PC-9 (cell line): ENCODE results near the gene CBLN3. TPM values are rescaled to one million over a fixed set of nuclear protein-coding genes. Genes with fewer than 3 reads are reported as not detected.

Source experiments
- BruUV-seq: library from RNA; stranded (reverse); fragments of 400-500 nt; replicated peaks from 2 replicates; lab custom pipeline; 2021; lab: Mats Ljungman, UMichigan
- CTCF ChIA-PET: fragments of 300-600 bp; sonication (Branson Sonifier 250); formaldehyde crosslinking; loops from one replicate; lab custom pipeline; 2022; ENCODE audit warnings: antibody characterized with exemption; lab: Charles Lee
- POLR2A ChIA-PET: fragments of 300-600 bp; sonication (Branson Sonifier 250); formaldehyde crosslinking; loops from one replicate; lab custom pipeline; 2022; ENCODE audit warnings: antibody characterized with exemption; ENCODE audit not compliant: unreplicated experiment; lab: Charles Lee
- DNase-seq, 2 experiments: peaks; one replicate each; pipeline versions ENCODE4 v3.0.0 to v3.0.0-alpha.2; 2015 to 2022; ENCODE audit warnings: mixed read lengths in 1 of 2
- H2AFZ ChIP-seq: fragments of 200-600 bp; sonication (generic); 2 replicates; pipeline ENCODE4 v1.8.1; 2017; ENCODE audit warnings: antibody characterized with exemption
- H3F3A ChIP-seq: fragments of 200-600 bp; sonication (generic); 2 replicates; pipeline ENCODE4 v1.8.1; 2017; ENCODE audit warnings: antibody characterized with exemption, mild to moderate bottlenecking, low read depth; ENCODE audit not compliant: insufficient read depth
- H3K27ac ChIP-seq: fragments of 200-600 bp; sonication (generic); 2 replicates; pipeline ENCODE4 v1.6.1; 2016; ENCODE audit warnings: mixed run types
- H3K27me3 ChIP-seq: fragments of 200-600 bp; sonication (generic); 2 replicates; pipeline ENCODE4 v1.6.1; 2016; ENCODE audit warnings: low read depth, mixed run types; ENCODE audit not compliant: insufficient read depth
- H3K36me3 ChIP-seq: fragments of 200-600 bp; sonication (generic); 2 replicates; pipeline ENCODE4 v1.6.1; 2016; ENCODE audit warnings: low read depth, mixed run types
- H3K4me1 ChIP-seq: fragments of 200-600 bp; sonication (generic); replicated peaks from 2 replicates; pipeline ENCODE4 v1.6.1; 2016; ENCODE audit warnings: mixed run types; ENCODE audit not compliant: insufficient read depth
- H3K4me2 ChIP-seq: fragments of 200-600 bp; sonication (generic); 2 replicates; pipeline ENCODE4 v1.6.1; 2017; ENCODE audit warnings: mixed run types
- H3K4me3 ChIP-seq: fragments of 200-600 bp; sonication (generic); 2 replicates; pipeline ENCODE4 v1.6.1; 2016; ENCODE audit warnings: mixed run types
- H3K79me2 ChIP-seq: fragments of 200-600 bp; sonication (generic); 2 replicates; pipeline ENCODE4 v1.6.1; 2017; ENCODE audit warnings: low read depth, mixed run types
- H3K9me2 ChIP-seq: fragments of 200-600 bp; sonication (generic); 2 replicates; pipeline ENCODE4 v1.8.1; 2017; ENCODE audit warnings: mild to moderate bottlenecking; ENCODE audit not compliant: insufficient read depth
- H3K9me3 ChIP-seq: fragments of 200-600 bp; sonication (generic); 2 replicates; pipeline ENCODE4 v1.8.1; 2016; ENCODE audit warnings: low read depth; ENCODE audit not compliant: insufficient read depth
- H4K20me1 ChIP-seq: fragments of 200-600 bp; sonication (generic); 2 replicates; pipeline ENCODE4 v1.8.1; 2017; ENCODE audit not compliant: insufficient read depth
- CTCF ChIP-seq: fragments of 200-600 bp; sonication (generic); conservative IDR thresholded peaks from 2 replicates; pipeline ENCODE4 v1.6.1; 2017; ENCODE audit warnings: mixed run types, antibody characterized with exemption, mild to moderate bottlenecking, moderate library complexity
- EZH2 ChIP-seq: fragments of 200-600 bp; sonication (generic); IDR thresholded peaks from 2 replicates; pipeline ENCODE4 v1.8.0; 2017; ENCODE audit warnings: antibody characterized with exemption, low read depth
- intact Hi-C: fragments of 100-400 bp; cut with micrococcal nuclease; formaldehyde crosslinking; loops from one replicate; pipeline ENCODE4 v1.10.0; 2022; ENCODE audit not compliant: unreplicated experiment
- total RNA-seq: library from RNA; stranded (reverse); gene quantifications from 2 replicates; pipeline ENCODE4 v1.2.3, GENCODE V29; 2021

The CBLN3 gene
- total RNA-seq, 1 experiment from 2014 or later = 8.3 TPM

DNA sequence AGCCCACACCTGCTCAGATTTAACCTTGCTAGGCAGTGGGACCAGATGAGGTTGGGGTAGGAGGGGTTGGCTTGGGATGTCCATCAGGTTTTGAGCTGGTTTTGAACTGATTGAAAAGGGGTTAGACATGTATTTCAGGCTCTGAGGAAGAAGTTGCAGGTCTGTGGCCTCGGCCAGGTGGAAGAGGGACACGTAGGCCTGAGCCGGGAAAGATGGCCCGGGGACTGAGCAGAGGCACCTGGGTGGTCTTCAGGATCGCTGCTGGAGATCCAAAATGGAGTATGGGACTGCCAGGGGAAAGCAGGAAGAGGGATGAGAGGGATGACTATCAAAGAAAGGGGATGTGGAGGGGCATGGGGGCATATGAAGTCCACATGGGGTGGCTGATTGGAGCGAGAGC, 23.1 kb downstream of the CBLN3 start:
- Histone ChIP-seq H3K9me3 (no peaks in the 10 kb centered on the region), H3K27me3 (no peaks in the 10 kb centered on the region), H3K4me3 (no peak overlapping the region), H3F3A (no peaks in the 10 kb centered on the region), H3K9me2 (no peaks in the 10 kb centered on the region), H3K27ac (no peak overlapping the region), H3K4me2 (no peak overlapping the region), H3K79me2 (no peaks in the 10 kb centered on the region), H3K4me1 (no peaks in the 10 kb centered on the region), H3K36me3 (no peaks in the 10 kb centered on the region), H4K20me1 (no peaks in the 10 kb centered on the region), H2AFZ (no peak overlapping the region)
- no peak for DNase-seq
- TF ChIP-seq CTCF = no peak
- no peak for TF ChIP-seq EZH2
- BruUV-seq = no TSS peak
- CTCF ChIA-PET = interaction anchor here (0.7 kb wide), 1 partner anchor 8 kb away, joined by 3 read pairs; the partner anchor contains the start of gene NYNRIN
- POLR2A ChIA-PET = no interaction called here
- intact Hi-C loops = no loop called here

GRCh38 chr14:24404814-24405213, 24.7 kb downstream of the CBLN3 start:
- BruUV-seq = no TSS peak
- no peaks in the 10 kb centered on the region for H3K27me3 ChIP-seq
- no peak for DNase-seq
- CTCF ChIA-PET = no interaction called here
- H3F3A ChIP-seq = no peaks in the 10 kb centered on the region
- H3K79me2 ChIP-seq = no peaks in the 10 kb centered on the region
- no peaks in the 10 kb centered on the region for H4K20me1 ChIP-seq
- POLR2A ChIA-PET = no interaction called here
- intact Hi-C loops = no loop called here
- H3K4me3 ChIP-seq = no peak overlapping the region
- H3K4me1 ChIP-seq = no peaks in the 10 kb centered on the region
- no peaks in the 10 kb centered on the region for H3K9me2 ChIP-seq
- TF ChIP-seq EZH2 = no peak
- TF ChIP-seq CTCF = no peak
- H3K36me3 ChIP-seq = no peaks in the 10 kb centered on the region
- no peak overlapping the region for H2AFZ ChIP-seq
- no peak overlapping the region for H3K27ac ChIP-seq
- no peak overlapping the region for H3K4me2 ChIP-seq
- H3K9me3 ChIP-seq = no peaks in the 10 kb centered on the region

DNA sequence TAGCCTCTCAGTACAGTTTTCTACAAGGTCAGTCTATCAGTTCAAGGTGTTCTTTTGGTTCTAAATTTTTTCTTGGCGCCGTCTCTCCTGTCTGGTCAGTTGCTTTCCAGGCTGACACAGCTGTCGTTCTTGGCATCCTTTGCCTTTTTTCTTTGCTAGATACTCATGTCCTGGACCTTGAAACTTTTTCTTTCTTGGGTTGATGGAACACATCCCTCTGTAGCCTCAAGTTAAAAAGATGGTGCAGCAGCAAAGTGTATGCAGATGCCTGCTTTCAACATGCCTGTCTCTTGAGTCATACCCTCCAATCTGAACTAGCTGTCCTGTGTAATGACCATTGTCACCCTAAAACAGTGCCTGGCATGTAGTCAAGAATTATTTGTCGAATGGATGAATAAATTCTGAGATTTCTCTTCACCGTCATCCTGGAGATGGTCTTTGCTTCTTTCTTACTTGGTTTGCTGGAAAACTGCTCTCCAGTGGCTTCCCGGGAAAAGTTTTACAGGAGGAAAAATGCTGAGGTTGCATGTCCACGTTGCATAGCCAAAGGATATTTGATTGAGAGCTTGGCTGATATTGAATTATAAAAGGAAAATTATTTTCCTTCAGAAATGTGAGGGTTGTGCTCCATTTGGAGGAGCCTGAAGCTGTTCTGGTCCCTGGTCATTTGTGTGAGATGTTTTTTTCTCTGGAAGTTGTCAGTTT, 26.0 kb downstream of the CBLN3 start:
- no peaks in the 10 kb centered on the region for H4K20me1 ChIP-seq
- H3K4me3 ChIP-seq = no peak overlapping the region
- no peaks in the 10 kb centered on the region for H3K4me1 ChIP-seq
- TF ChIP-seq EZH2 (no peak), CTCF (no peak)
- no peaks in the 10 kb centered on the region for H3K9me2 ChIP-seq
- ChIA-PET CTCF (no interaction called here), POLR2A (no interaction called here)
- H3F3A ChIP-seq = no peaks in the 10 kb centered on the region
- no peak overlapping the region for H2AFZ ChIP-seq
- H3K9me3 ChIP-seq = no peaks in the 10 kb centered on the region
- no TSS peak for BruUV-seq
- no peaks in the 10 kb centered on the region for H3K27me3 ChIP-seq
- H3K4me2 ChIP-seq = no peak overlapping the region
- intact Hi-C loops = no loop called here
- no peak for DNase-seq
- H3K36me3 ChIP-seq = no peaks in the 10 kb centered on the region
- no peaks in the 10 kb centered on the region for H3K79me2 ChIP-seq
- no peak overlapping the region for H3K27ac ChIP-seq
